ENCODE data around the gene GARIN1A.

GARIN1A gene

GRCh38 chr7:128721376-128721775, 49.3 kb downstream of the GARIN1A start:
- DNase-seq: no peak

Measured in right forelimb (tissue), 1 donor.